H1 (cell line): ENCODE data around the gene TDRKH. TPM values are rescaled to one million over a fixed set of nuclear protein-coding genes. Genes with fewer than 3 reads are reported as not detected.

Source experiments
- CTCF ChIA-PET: fragments of 300-600 bp; sonication (Branson Sonifier 250); formaldehyde crosslinking; loops from one replicate; lab custom pipeline; 2021; ENCODE audit not compliant: partially characterized antibody; lab: Charles Lee
- POLR2A ChIA-PET: fragments of 300-600 bp; sonication (Branson Sonifier 250); formaldehyde crosslinking; loops from one replicate; lab custom pipeline; 2021; ENCODE audit warnings: inconsistent platforms; ENCODE audit not compliant: partially characterized antibody; lab: Charles Lee
- DNase-seq, 2 experiments: peaks; one replicate each; pipeline versions ENCODE4 v3.0.0 to v3.0.0-alpha.2; 2010 to 2022; ENCODE audit warnings: low spot score in 2 of 2, low read depth in 1 of 2, mixed read lengths in 1 of 2
- FAIRE-seq: peaks from 2 replicates; lab custom pipeline; 2011; peaks lifted over from hg19 to GRCh38; lab: Jason Lieb, UNC
- H2AFZ ChIP-seq: 2 replicates; pipeline ENCODE4 v1.8.1; 2012; ENCODE audit warnings: low read length, inconsistent platforms
- H2AK5ac ChIP-seq: 2 replicates; pipeline ENCODE4 v1.6.1; 2013; ENCODE audit warnings: low read depth, low read length
- H2BK120ac ChIP-seq: replicated peaks from 2 replicates; pipeline ENCODE3; 2013; ENCODE audit warnings: low read depth, low read length, inconsistent platforms
- H2BK12ac ChIP-seq: 2 replicates; pipeline ENCODE4 v1.6.1; 2013; ENCODE audit warnings: low read depth, low read length
- H2BK15ac ChIP-seq: 2 replicates; pipeline ENCODE4 v1.6.1; 2013; ENCODE audit warnings: low read length
- H2BK20ac ChIP-seq: 2 replicates; pipeline ENCODE4 v1.6.1; 2013; ENCODE audit warnings: low read length
- H2BK5ac ChIP-seq: 2 replicates; pipeline ENCODE4 v1.6.1; 2013; ENCODE audit warnings: low read depth, low read length
- H3K14ac ChIP-seq: 2 replicates; pipeline ENCODE4 v1.6.1; 2013; ENCODE audit warnings: inconsistent platforms; ENCODE audit not compliant: insufficient read length
- H3K18ac ChIP-seq: 2 replicates; pipeline ENCODE4 v1.6.1; 2013; ENCODE audit warnings: low read length; ENCODE audit errors: extremely low read depth
- H3K23ac ChIP-seq: 2 replicates; pipeline ENCODE4 v1.6.1; 2013; ENCODE audit warnings: inconsistent platforms; ENCODE audit not compliant: insufficient read length
- H3K23me2 ChIP-seq: 2 replicates; pipeline ENCODE4 v1.6.1; 2013; ENCODE audit warnings: low read depth, low read length
- H3K27ac ChIP-seq: 2 replicates; pipeline ENCODE4 v1.6.1; 2011; ENCODE audit warnings: low read depth, low read length, inconsistent platforms
- H3K27me3 ChIP-seq, 4 experiments: replicated peaks in 1 of 4; 1 replicate in 1 of 4; 2 replicates in 3 of 4; pipeline versions ENCODE4 v1.6.1 to v1.8.1; 2011 to 2013; ENCODE audit warnings: low read length in 3 of 4, mild to moderate bottlenecking in 3 of 4, inconsistent platforms in 2 of 4, mixed read lengths in 2 of 4, moderate library complexity in 1 of 4; ENCODE audit not compliant: control insufficient read depth in 3 of 4, insufficient read depth in 3 of 4; ENCODE audit errors: extremely low read depth in 1 of 4
- H3K36me3 ChIP-seq, 4 experiments: 2 replicates each; pipeline versions ENCODE4 v1.6.1 to v1.8.1; 2011 to 2013; ENCODE audit warnings: mild to moderate bottlenecking in 4 of 4, low read length in 3 of 4, moderate library complexity in 2 of 4, control low read depth in 1 of 4, inconsistent platforms in 1 of 4; ENCODE audit not compliant: insufficient read depth in 4 of 4, control insufficient read depth in 2 of 4
- H3K4ac ChIP-seq: replicated peaks from 2 replicates; pipeline ENCODE3; 2013; ENCODE audit warnings: low read length, low read depth, mixed read lengths, inconsistent platforms; ENCODE audit not compliant: insufficient read length
- H3K4me1 ChIP-seq, 4 experiments: replicated peaks in 1 of 4; 1 replicate in 1 of 4; 2 replicates in 3 of 4; pipeline versions ENCODE4 v1.6.1 to v1.8.1; 2011 to 2013; ENCODE audit warnings: low read length in 3 of 4, inconsistent platforms in 2 of 4, mixed read lengths in 1 of 4; ENCODE audit not compliant: insufficient read depth in 4 of 4, control insufficient read depth in 3 of 4
- H3K4me2 ChIP-seq, 2 experiments: 2 replicates each; pipeline versions ENCODE4 v1.6.1 to v1.8.1; 2011 to 2013; ENCODE audit warnings: low read depth in 2 of 2, low read length in 2 of 2, control low read depth in 1 of 2, inconsistent platforms in 1 of 2, mild to moderate bottlenecking in 1 of 2; ENCODE audit not compliant: insufficient read depth in 1 of 2
- H3K4me3 ChIP-seq, 4 experiments: fragments of 200-600, 300-600 bp in 1 of 4; sonication (generic), shearing (Covaris generic), sonication (Bioruptor Twin) in 1 of 4; 2 replicates each; pipeline versions ENCODE4 v1.5.1 to v1.8.1; 2011 to 2016; ENCODE audit warnings: low read length in 4 of 4, low read depth in 3 of 4, control low read depth in 2 of 4, inconsistent platforms in 2 of 4, mild to moderate bottlenecking in 2 of 4, mixed read lengths in 1 of 4, moderate library complexity in 1 of 4; ENCODE audit not compliant: insufficient read depth in 2 of 4; ENCODE audit errors: extremely low read depth in 1 of 4
- H3K56ac ChIP-seq: replicated peaks from 2 replicates; pipeline ENCODE3; 2013; ENCODE audit warnings: low read depth, mild to moderate bottlenecking, mixed read lengths, low read length, inconsistent platforms; ENCODE audit not compliant: insufficient read length
- H3K79me1 ChIP-seq: 2 replicates; pipeline ENCODE4 v1.6.1; 2013; ENCODE audit warnings: low read depth, low read length, control low read depth
- H3K79me2 ChIP-seq, 2 experiments: 2 replicates each; pipeline versions ENCODE4 v1.6.1 to v1.8.1; 2012 to 2013; ENCODE audit warnings: low read length in 2 of 2, mild to moderate bottlenecking in 2 of 2, inconsistent platforms in 1 of 2; ENCODE audit not compliant: insufficient read depth in 2 of 2, control insufficient read depth in 1 of 2
- H3K9ac ChIP-seq, 4 experiments: replicated peaks in 1 of 4; 1 replicate in 1 of 4; 2 replicates in 3 of 4; pipeline versions ENCODE4 v1.6.1 to v1.8.1; 2011 to 2013; ENCODE audit warnings: low read depth in 3 of 4, low read length in 3 of 4, control low read depth in 2 of 4, mild to moderate bottlenecking in 2 of 4, moderate library complexity in 2 of 4, inconsistent platforms in 1 of 4; ENCODE audit errors: extremely low read depth in 1 of 4
- H3K9me3 ChIP-seq, 2 experiments: 2 replicates each; pipeline versions ENCODE4 v1.6.1 to v1.8.1; 2012 to 2013; ENCODE audit warnings: mild to moderate bottlenecking in 2 of 2, moderate library complexity in 2 of 2, control low read depth in 1 of 2, inconsistent platforms in 1 of 2, low read depth in 1 of 2, low read length in 1 of 2, mixed read lengths in 1 of 2; ENCODE audit not compliant: insufficient read depth in 2 of 2
- H4K20me1 ChIP-seq, 2 experiments: replicated peaks in 1 of 2; 2 replicates each; pipeline versions ENCODE3 to v1.8.1; 2011 to 2013; ENCODE audit warnings: inconsistent platforms in 2 of 2, low read length in 2 of 2, mild to moderate bottlenecking in 1 of 2; ENCODE audit not compliant: insufficient read depth in 2 of 2, control insufficient read depth in 1 of 2
- H4K5ac ChIP-seq: 2 replicates; pipeline ENCODE4 v1.6.1; 2013; ENCODE audit warnings: low read length, low read depth, mixed read lengths, inconsistent platforms; ENCODE audit not compliant: insufficient read length
- H4K8ac ChIP-seq: 2 replicates; pipeline ENCODE4 v1.8.0; 2013; ENCODE audit warnings: mild to moderate bottlenecking, moderate library complexity, low read length, inconsistent platforms; ENCODE audit not compliant: insufficient read depth; ENCODE audit errors: extremely low read depth
- H4K91ac ChIP-seq: replicated peaks from 2 replicates; pipeline ENCODE3; 2013; ENCODE audit warnings: low read length, mixed read lengths, inconsistent platforms; ENCODE audit not compliant: insufficient read length
- GTF2F1 ChIP-seq: IDR thresholded peaks from 2 replicates; pipeline ENCODE4 v1.6.1; 2012; ENCODE audit warnings: low read depth, low read length, improper control_type of control experiment, borderline replicate concordance
- KDM5A ChIP-seq: fragments of 200-600 bp; IDR thresholded peaks from 2 replicates; pipeline ENCODE4 v1.7.1; 2012; ENCODE audit warnings: mild to moderate bottlenecking, low read length, inconsistent platforms, mixed read lengths
- MAX ChIP-seq: IDR thresholded peaks from 2 replicates; pipeline ENCODE4 v1.6.1; 2012; ENCODE audit warnings: inconsistent platforms
- WGBS, 2 experiments: shearing (Covaris generic) in 1 of 2; methylation state at CpG; one replicate each; pipeline versions ENCODE4 v1.1.6 to v1.1.7; 2013 to 2015; ENCODE audit warnings: low lambda C conversion rate in 2 of 2, mixed read lengths in 2 of 2, inconsistent platforms in 1 of 2, low coverage in 1 of 2, missing lambda C conversion rate in 1 of 2; ENCODE audit not compliant: insufficient replicate concordance in 2 of 2, insufficient coverage in 1 of 2, insufficient read length in 1 of 2; ENCODE audit errors: extremely low coverage in 1 of 2, missing lambda C conversion rate in 1 of 2; 5-methylcytosine and 5-hydroxymethylcytosine counted together
- polyA plus RNA-seq, 7 experiments: library from polyadenylated mRNA; depleted of rRNA in 3 of 7; stranded (reverse) in 5 of 7; unstranded in 2 of 7; fragments of >200 nt in 5 of 7; fragments of 200-250 nt in 2 of 7; gene quantifications; 1 replicate in 5 of 7; 2 replicates in 1 of 7; 4 replicates in 1 of 7; pipeline versions ENCODE4 v1.2.1 to v1.2.3, GENCODE V29; 2011 to 2013; ENCODE audit warnings: missing spikeins in 2 of 7, mixed read lengths in 2 of 7
- total RNA-seq: library from RNA; stranded (reverse); fragmentation: NEBNext Ultra II Directional; extraction: Animal tissue kit (Norgen Biotek cat#: 25700); gene quantifications from 2 replicates; pipeline ENCODE4 v1.2.1, GENCODE V29; 2021

TDRKH gene
- total and polyA plus RNA-seq, 2 of the 8 experiments (the other 6 are each of a cell fraction or from before 2014, with no cell fraction given), result 9.9 to 26.1 TPM

DNA sequence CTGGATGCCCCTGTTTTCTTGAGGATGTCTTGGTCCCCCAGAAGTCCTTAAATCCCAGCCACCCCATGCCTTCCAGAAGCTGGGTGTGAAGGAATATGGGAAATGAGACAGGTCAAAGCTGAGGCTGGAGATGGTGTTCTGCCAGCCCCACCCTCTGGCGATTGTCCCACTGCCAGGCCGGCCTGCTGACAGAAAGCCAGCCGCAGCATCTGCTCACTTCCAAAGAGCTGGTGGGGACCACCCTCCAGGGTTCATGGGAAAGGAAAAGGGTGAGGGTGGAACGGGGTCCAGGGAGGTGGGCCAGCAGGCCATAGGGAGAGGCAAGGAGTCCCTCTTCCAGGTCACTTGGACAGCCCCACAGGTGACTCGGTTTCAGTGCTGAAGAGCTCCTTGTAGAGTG, 16.8 kb upstream of the TDRKH start:
- Histone ChIP-seq H2BK120ac (no peak overlapping the region), H3K4me1 (peaks cover 1 to 5% (median 4%) of the 10 kb centered on the region in 4 experiments; a peak in 2 of 7 replicates), H3K27ac (no peak overlapping the region), H4K91ac (no peak overlapping the region), H4K20me1 (no peaks in the 10 kb centered on the region), H3K9ac (no peak overlapping the region), H3K79me2 (no peaks in the 10 kb centered on the region), H3K9me3 (no peaks in the 10 kb centered on the region), H4K8ac (no peak overlapping the region), H2AFZ (no peak overlapping the region), H3K36me3 (no peaks in the 10 kb centered on the region), H3K4me3 (no peak overlapping the region), H3K14ac (no peak overlapping the region), H3K79me1 (no peaks in the 10 kb centered on the region), H2BK15ac (no peak overlapping the region), H2BK5ac (no peak overlapping the region), H3K27me3 (peaks cover 0 to 3% (median 0%) of the 10 kb centered on the region in 4 experiments; a peak in 1 of 7 replicates), H2AK5ac (no peak overlapping the region), H3K18ac (no peak overlapping the region), H3K4ac (no peak overlapping the region), H2BK12ac (no peak overlapping the region), H2BK20ac (no peak overlapping the region), H4K5ac (no peak overlapping the region), H3K23me2 (no peaks in the 10 kb centered on the region), H3K56ac (no peak overlapping the region), H3K4me2 (no peak overlapping the region), H3K23ac (no peak overlapping the region)
- DNase-seq (no peak), FAIRE-seq (no peak)
- WGBS, 2 experiments, result 84% methylated on average over 4 of the region's 5 CpGs; no CpG with 5 or more reads in 1 of the 2 experiments
- TF ChIP-seq KDM5A, result no peak
- TF ChIP-seq MAX, result no peak
- no peak for TF ChIP-seq GTF2F1
- POLR2A ChIA-PET, result interaction anchor here (1.1 to 1.8 kb wide), 3 partner anchors 10 to 32 kb away, joined by 3 to 6 read pairs (median 4); partner anchors contain the start of gene C2CD4D
- CTCF ChIA-PET, result interaction anchor here (0.6 to 2.6 kb wide), 6 partner anchors 10 to 748 kb away, joined by 3 to 6 read pairs (median 5); partner anchors contain the start of gene TDRKH
